ENCODE results near the gene NLGN1.

NLGN1 gene

GRCh38 chr3:173732237-173732636 is 334.7 kb downstream of the NLGN1 start:
- no peak for DNase-seq

- DNase-seq: no peak
Observed at GRCh38 chr3:173733029-173733652, 335.6 kb downstream of the NLGN1 start.

GRCh38 chr3:173734473-173734872 is 336.9 kb downstream of the NLGN1 start:
- DNase-seq: no peak

- no peak for DNase-seq
Observed at GRCh38 chr3:173734895-173735294, 337.4 kb downstream of the NLGN1 start.

GRCh38 chr3:173735841-173736240 is 338.3 kb downstream of the NLGN1 start:
- no peak for DNase-seq

GRCh38 chr3:173737167-173737808 is 339.7 kb downstream of the NLGN1 start:
- DNase-seq: no peak

- DNase-seq: no peak
Observed at GRCh38 chr3:173739726-173740125, 342.2 kb downstream of the NLGN1 start.

- DNase-seq: no peak
Observed at GRCh38 chr3:173742491-173742890, 344.9 kb downstream of the NLGN1 start.

- DNase-seq: no peak
Observed at GRCh38 chr3:173743111-173743510, 345.6 kb downstream of the NLGN1 start.

- DNase-seq: no peak
Observed at GRCh38 chr3:173743516-173743915, 346.0 kb downstream of the NLGN1 start.

- DNase-seq: no peak
Observed at GRCh38 chr3:173744479-173744878, 346.9 kb downstream of the NLGN1 start.

- no peak for DNase-seq
Observed at GRCh38 chr3:173744895-173745294, 347.4 kb downstream of the NLGN1 start.

GRCh38 chr3:173745952-173746682 is 348.6 kb downstream of the NLGN1 start:
- no peak for DNase-seq

GRCh38 chr3:173747427-173747826 is 349.9 kb downstream of the NLGN1 start:
- DNase-seq: no peak

- no peak for DNase-seq
Observed at GRCh38 chr3:173748105-173748504, 350.6 kb downstream of the NLGN1 start.

- no peak for DNase-seq
Observed at GRCh38 chr3:173750095-173750494, 352.6 kb downstream of the NLGN1 start.

GRCh38 chr3:173750591-173750990 is 353.0 kb downstream of the NLGN1 start:
- no peak for DNase-seq

GRCh38 chr3:173753593-173753992 is 356.0 kb downstream of the NLGN1 start:
- DNase-seq: no peak

GRCh38 chr3:173755161-173755560 is 357.6 kb downstream of the NLGN1 start:
- no peak for DNase-seq

GRCh38 chr3:173761161-173761560 is 363.6 kb downstream of the NLGN1 start:
- no peak for DNase-seq

- DNase-seq: no peak
Observed at GRCh38 chr3:173762501-173762900, 365.0 kb downstream of the NLGN1 start.

GRCh38 chr3:173770011-173770410 is 372.5 kb downstream of the NLGN1 start:
- DNase-seq: no peak

GRCh38 chr3:173770796-173771573 is 373.4 kb downstream of the NLGN1 start:
- no peak for DNase-seq

Measured in stimulated activated CD4-positive, alpha-beta T cell treated with anti-CD3 and anti-CD28 coated beads, Interleukin-1b, Interleukin-23, amount 100 ng/mL, for 48 hours (primary cell).